ENCODE measurements around the gene MGAT4C. TPM values are rescaled to one million over a fixed set of nuclear protein-coding genes. Genes with fewer than 3 reads are reported as not detected.

The MGAT4C gene
- 0.02 to 0.06 TPM (median 0.05 TPM) in 3 of 5 replicates, not detected in the others for total RNA-seq (2022; extraction: Qiagen RNA extraction)

DNA sequence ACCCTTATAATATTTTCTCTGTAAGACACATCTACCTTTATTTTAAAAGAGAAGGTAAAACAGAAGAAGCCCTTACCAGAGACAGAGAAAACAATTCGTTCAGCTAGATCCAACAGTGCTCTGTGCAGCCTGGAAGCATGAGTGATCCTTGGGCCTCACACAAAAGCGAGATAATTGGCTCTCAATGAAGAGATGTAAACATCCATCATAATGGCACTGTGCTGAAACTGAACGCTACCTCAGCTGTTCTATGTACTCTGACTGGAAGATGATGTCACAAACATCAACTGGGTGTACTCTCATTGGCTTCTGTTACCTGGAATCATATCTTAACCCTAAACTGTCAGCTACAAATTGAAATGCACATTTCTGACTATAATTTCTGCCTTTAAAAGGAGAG, at the start of gene MGAT4C:
Gene MGAT4C, minus strand, starts transcription at position 229 of the 400 bp plus-strand sequence.

Data from A549 treated with AZD2906 at 1 μM for 4 hours (cell line).